ENCODE results near the gene FOXA2.

FOXA2 gene

GRCh38 chr20:22563062-22563965 lies 21.1 kb downstream of the FOXA2 start:
- CTCF ChIA-PET: no interaction called here
- POLR2A ChIA-PET: no interaction called here
- TF ChIP-seq, protein P1, sequence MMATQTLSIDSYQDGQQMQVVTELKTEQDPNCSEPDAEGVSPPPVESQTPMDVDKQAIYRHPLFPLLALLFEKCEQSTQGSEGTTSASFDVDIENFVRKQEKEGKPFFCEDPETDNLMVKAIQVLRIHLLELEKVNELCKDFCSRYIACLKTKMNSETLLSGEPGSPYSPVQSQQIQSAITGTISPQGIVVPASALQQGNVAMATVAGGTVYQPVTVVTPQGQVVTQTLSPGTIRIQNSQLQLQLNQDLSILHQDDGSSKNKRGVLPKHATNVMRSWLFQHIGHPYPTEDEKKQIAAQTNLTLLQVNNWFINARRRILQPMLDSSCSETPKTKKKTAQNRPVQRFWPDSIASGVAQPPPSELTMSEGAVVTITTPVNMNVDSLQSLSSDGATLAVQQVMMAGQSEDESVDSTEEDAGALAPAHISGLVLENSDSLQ (IDR thresholded peaks at IDR 0.05): no peak
- TF ChIP-seq HDGF (IDR thresholded peaks at IDR 0.05; ENCODE audit: borderline replicate concordance) (no peak), NFRKB (IDR thresholded peaks at IDR 0.05) (no peak), SP1 (IDR thresholded peaks at IDR 0.05) (no peak), CTBP1 (IDR thresholded peaks at IDR 0.05; ENCODE audit: borderline replicate concordance) (no peak), L3MBTL2 (conservative IDR thresholded peaks at IDR 0.05) (no peak), LEF1 (IDR thresholded peaks at IDR 0.05; ENCODE audit: borderline replicate concordance) (no peak), FOXA1 (IDR thresholded peaks at IDR 0.05) (no peak), BHLHE40 (IDR thresholded peaks at IDR 0.05; ENCODE audit: borderline replicate concordance) (no peak), TARDBP (IDR thresholded peaks at IDR 0.05) (no peak), FOXK2 (IDR thresholded peaks at IDR 0.05) (no peak), FOXM1 (IDR thresholded peaks at IDR 0.05; ENCODE audit: borderline replicate concordance) (no peak), SUZ12 (IDR thresholded peaks at IDR 0.05) (no peak), ELF4 (IDR thresholded peaks at IDR 0.05) (no peak), ARNT (IDR thresholded peaks at IDR 0.05) (no peak), ZNF384 (IDR thresholded peaks at IDR 0.05) (no peak)
- no peak for DNase-seq (ENCODE audit: extremely low spot score)

GRCh38 chr20:22562620-22563019 lies 21.8 kb downstream of the FOXA2 start:
- DNase-seq (ENCODE audit: extremely low spot score): no peak
- ChIA-PET POLR2A (no interaction called here), CTCF (interaction anchor here (0.9 kb wide), 1 partner anchor 28 kb away, joined by 3 read pairs; no protein-coding TSS in a partner anchor)
- TF ChIP-seq, protein P1 (IDR thresholded peaks at IDR 0.05): no peak
- TF ChIP-seq ZNF384 (IDR thresholded peaks at IDR 0.05): no peak
- no peak for TF ChIP-seq NFRKB (IDR thresholded peaks at IDR 0.05)
- no peak for TF ChIP-seq LEF1 (IDR thresholded peaks at IDR 0.05; ENCODE audit: borderline replicate concordance)
- TF ChIP-seq CTBP1 (IDR thresholded peaks at IDR 0.05; ENCODE audit: borderline replicate concordance): no peak
- TF ChIP-seq FOXA1 (IDR thresholded peaks at IDR 0.05): no peak
- TF ChIP-seq L3MBTL2 (conservative IDR thresholded peaks at IDR 0.05): no peak
- TF ChIP-seq ELF4 (IDR thresholded peaks at IDR 0.05): no peak
- TF ChIP-seq ARNT (IDR thresholded peaks at IDR 0.05): no peak
- TF ChIP-seq HDGF (IDR thresholded peaks at IDR 0.05; ENCODE audit: borderline replicate concordance): no peak
- TF ChIP-seq SP1 (IDR thresholded peaks at IDR 0.05): no peak
- TF ChIP-seq TARDBP (IDR thresholded peaks at IDR 0.05): no peak
- TF ChIP-seq FOXK2 (IDR thresholded peaks at IDR 0.05): no peak
- TF ChIP-seq FOXM1 (IDR thresholded peaks at IDR 0.05; ENCODE audit: borderline replicate concordance): no peak
- TF ChIP-seq SUZ12 (IDR thresholded peaks at IDR 0.05): no peak

GRCh38 chr20:22561965-22562577 lies 22.3 kb downstream of the FOXA2 start:
- TF ChIP-seq ZNF384 (IDR thresholded peaks at IDR 0.05) (no peak), HDGF (IDR thresholded peaks at IDR 0.05; ENCODE audit: borderline replicate concordance) (no peak)
- ChIA-PET POLR2A (no interaction called here), CTCF (interaction anchor here (0.9 kb wide), 1 partner anchor 28 kb away, joined by 3 read pairs; no protein-coding TSS in a partner anchor)

GRCh38 chr20:22560817-22561216 lies 23.6 kb downstream of the FOXA2 start:
- TF ChIP-seq FOXM1 (IDR thresholded peaks at IDR 0.05; ENCODE audit: borderline replicate concordance) (no peak), ELF4 (IDR thresholded peaks at IDR 0.05) (no peak), SUZ12 (IDR thresholded peaks at IDR 0.05) (no peak), LEF1 (IDR thresholded peaks at IDR 0.05; ENCODE audit: borderline replicate concordance) (no peak), TARDBP (IDR thresholded peaks at IDR 0.05) (no peak), HDGF (IDR thresholded peaks at IDR 0.05; ENCODE audit: borderline replicate concordance) (no peak), NFRKB (IDR thresholded peaks at IDR 0.05) (no peak), FOXA1 (IDR thresholded peaks at IDR 0.05) (no peak), SP1 (IDR thresholded peaks at IDR 0.05) (no peak), FOXK2 (IDR thresholded peaks at IDR 0.05) (no peak), ZNF384 (IDR thresholded peaks at IDR 0.05) (no peak), CTBP1 (IDR thresholded peaks at IDR 0.05; ENCODE audit: borderline replicate concordance) (no peak), L3MBTL2 (conservative IDR thresholded peaks at IDR 0.05) (no peak)
- TF ChIP-seq, protein P1 (IDR thresholded peaks at IDR 0.05): no peak
- ChIA-PET POLR2A (no interaction called here), CTCF (no interaction called here)
- no peak for DNase-seq (ENCODE audit: extremely low spot score)

More at GRCh38 chr20:22561965-22562577, 22.3 kb downstream of the FOXA2 start:
- DNase-seq (ENCODE audit: extremely low spot score): no peak

- ChIA-PET POLR2A (no interaction called here), CTCF (no interaction called here)
- no peak for TF ChIP-seq ZNF384 (IDR thresholded peaks at IDR 0.05)
- no peak for TF ChIP-seq L3MBTL2 (conservative IDR thresholded peaks at IDR 0.05)
- no peak for TF ChIP-seq SP1 (IDR thresholded peaks at IDR 0.05)
- no peak for TF ChIP-seq NFRKB (IDR thresholded peaks at IDR 0.05)
- no peak for TF ChIP-seq LEF1 (IDR thresholded peaks at IDR 0.05; ENCODE audit: borderline replicate concordance)
- no peak for TF ChIP-seq FOXM1 (IDR thresholded peaks at IDR 0.05; ENCODE audit: borderline replicate concordance)
- no peak for TF ChIP-seq TARDBP (IDR thresholded peaks at IDR 0.05)
Measured at GRCh38 chr20:22559711-22560318, 24.6 kb downstream of the FOXA2 start.

More at GRCh38 chr20:22559711-22560318, 24.6 kb downstream of the FOXA2 start:
- no peak for DNase-seq (ENCODE audit: extremely low spot score)

Data from HEK293T (cell line).